Measurements from ENCODE around the gene JARID2. TPM values are rescaled to one million over a fixed set of nuclear protein-coding genes. Genes with fewer than 3 reads are reported as not detected.
A peak's percentile ranks its signal among the peaks of the same experiment; 100 is the strongest.

The JARID2 gene
- total RNA-seq, 1 experiment from 2014 or later, result 21.0 TPM

- Mint-ChIP-seq H3K36me3 (ENCODE audit: insufficient read depth, unreplicated experiment) (peaks cover 21% of the 10 kb centered on the region), H3K27ac (ENCODE audit: low read depth, unreplicated experiment) (no peak overlapping the region), H3K4me1 (ENCODE audit: insufficient read depth, unreplicated experiment) (peaks cover 14% of the 10 kb centered on the region), H3K9me3 (ENCODE audit: unreplicated experiment) (no peaks in the 10 kb centered on the region), H3K4me3 (ENCODE audit: unreplicated experiment) (no peak overlapping the region), H3K27me3 (ENCODE audit: insufficient read depth, unreplicated experiment) (no peaks in the 10 kb centered on the region)
- ChIA-PET POLR2A (no interaction called here), CTCF (no interaction called here)
- DNase-seq (ENCODE audit: unreplicated experiment), result no peak
- intact Hi-C loops (cut with micrococcal nuclease), result no loop called here
- no TSS peak for BruUV-seq (replicated peaks)
- no peak for TF ChIP-seq CTCF (IDR thresholded peaks at IDR 0.05; ENCODE audit: unreplicated experiment)
Observed at GRCh38 chr6:15487262-15487661, 241.4 kb downstream of the JARID2 start.

GRCh38 chr6:15489261-15489962, 243.5 kb downstream of the JARID2 start:
- Mint-ChIP-seq H3K27me3 (ENCODE audit: insufficient read depth, unreplicated experiment) (no peaks in the 10 kb centered on the region), H3K4me3 (ENCODE audit: unreplicated experiment) (no peak overlapping the region), H3K4me1 (ENCODE audit: insufficient read depth, unreplicated experiment) (peaks cover 14% of the 10 kb centered on the region), H3K36me3 (ENCODE audit: insufficient read depth, unreplicated experiment) (peaks cover 30% of the 10 kb centered on the region), H3K27ac (ENCODE audit: low read depth, unreplicated experiment) (no peak overlapping the region), H3K9me3 (ENCODE audit: unreplicated experiment) (no peaks in the 10 kb centered on the region)
- CTCF ChIA-PET, result interaction anchor here (1.1 to 1.6 kb wide), 2 partner anchors 14 to 693 kb away, joined by 3 to 4 read pairs; no protein-coding TSS in a partner anchor
- intact Hi-C loops (cut with micrococcal nuclease), result no loop called here
- POLR2A ChIA-PET, result interaction anchor here (0.6 kb wide), 1 partner anchor 110 kb away, joined by 3 read pairs; no protein-coding TSS in a partner anchor
- no peak for DNase-seq (ENCODE audit: unreplicated experiment)
- no peak for TF ChIP-seq CTCF (IDR thresholded peaks at IDR 0.05; ENCODE audit: unreplicated experiment)
- BruUV-seq (replicated peaks), result no TSS peak

- ChIA-PET POLR2A (no interaction called here), CTCF (interaction anchor here (0.5 to 1.6 kb wide), 15 partner anchors 15 to 1279 kb away, joined by 3 to 5 read pairs (median 4); no protein-coding TSS in a partner anchor)
- intact Hi-C loops (cut with micrococcal nuclease), result loop anchor here (5.0 to 10.0 kb wide), 2 partner anchors 132 to 1276 kb away; no protein-coding TSS in a partner anchor
- H3K9me3 Mint-ChIP-seq (ENCODE audit: unreplicated experiment), result no peaks in the 10 kb centered on the region
- no peak for TF ChIP-seq CTCF (IDR thresholded peaks at IDR 0.05; ENCODE audit: unreplicated experiment)
- no peak overlapping the region for H3K27ac Mint-ChIP-seq (ENCODE audit: low read depth, unreplicated experiment)
- TSS peak; percentile 8 for BruUV-seq (replicated peaks)
- H3K4me1 Mint-ChIP-seq (ENCODE audit: insufficient read depth, unreplicated experiment), result peaks cover 15% of the 10 kb centered on the region
- H3K36me3 Mint-ChIP-seq (ENCODE audit: insufficient read depth, unreplicated experiment), result peaks cover 39% of the 10 kb centered on the region
- no peaks in the 10 kb centered on the region for H3K27me3 Mint-ChIP-seq (ENCODE audit: insufficient read depth, unreplicated experiment)
- no peak overlapping the region for H3K4me3 Mint-ChIP-seq (ENCODE audit: unreplicated experiment)
- no peak for DNase-seq (ENCODE audit: unreplicated experiment)
Observed at GRCh38 chr6:15490242-15491100, 244.6 kb downstream of the JARID2 start.
